GM21528 (cell line): ENCODE results near the gene C15orf40.

Experiments
- ATAC-seq: cut with Tn5 transposase; IDR thresholded peaks from one replicate; pipeline ENCODE4 v1.9.1; 2021; ENCODE audit warnings: mild to moderate bottlenecking, moderate library complexity; ENCODE audit not compliant: unreplicated experiment, low FRiP score

Gene C15orf40

GRCh38 chr15:82995076-82995475 lies 16.4 kb downstream of the C15orf40 start:
- no peak for ATAC-seq

GRCh38 chr15:82993144-82993543 lies 18.3 kb downstream of the C15orf40 start:
- no peak for ATAC-seq

GRCh38 chr15:82992436-82992998 lies 18.9 kb downstream of the C15orf40 start:
- no peak for ATAC-seq

- ATAC-seq: peak; percentile 39
Measured at GRCh38 chr15:82986442-82986780, 25.0 kb downstream of the C15orf40 start.

- ATAC-seq: peak; percentile 97
Measured at GRCh38 chr15:82985688-82986441, 25.6 kb downstream of the C15orf40 start, which contains the start of gene RAMAC. RAMAC (plus strand) TSS chr15:82986210; CDS start chr15:82989019, 2,809 bp downstream.

GRCh38 chr15:82980981-82981380 lies 30.5 kb downstream of the C15orf40 start:
- no peak for ATAC-seq

- no peak for ATAC-seq
Measured at GRCh38 chr15:82979726-82980125, 31.7 kb downstream of the C15orf40 start.

GRCh38 chr15:82978438-82978837 lies 33.0 kb downstream of the C15orf40 start:
- ATAC-seq: no peak

GRCh38 chr15:82977076-82977475 lies 34.4 kb downstream of the C15orf40 start:
- no peak for ATAC-seq

GRCh38 chr15:82972990-82973389 lies 38.4 kb downstream of the C15orf40 start:
- no peak for ATAC-seq

GRCh38 chr15:82971218-82971984 lies 40.0 kb downstream of the C15orf40 start:
- no peak for ATAC-seq

GRCh38 chr15:82970696-82971095 lies 40.7 kb downstream of the C15orf40 start:
- no peak for ATAC-seq

- ATAC-seq: no peak
Measured at GRCh38 chr15:82970078-82970686, 41.3 kb downstream of the C15orf40 start.

- no peak for ATAC-seq
Measured at GRCh38 chr15:82969353-82969752, 42.1 kb downstream of the C15orf40 start.

GRCh38 chr15:82968066-82968465 lies 43.4 kb downstream of the C15orf40 start:
- ATAC-seq: no peak

GRCh38 chr15:82966671-82967071 lies 44.8 kb downstream of the C15orf40 start:
- ATAC-seq: peak; percentile 82

- ATAC-seq: no peak
Measured at GRCh38 chr15:82964890-82965289, 46.5 kb downstream of the C15orf40 start.

GRCh38 chr15:82963471-82964341 lies 47.7 kb downstream of the C15orf40 start:
- no peak for ATAC-seq

GRCh38 chr15:82960766-82961165 lies 50.7 kb downstream of the C15orf40 start:
- ATAC-seq: no peak

- no peak for ATAC-seq
Measured at GRCh38 chr15:82959423-82959822, 52.0 kb downstream of the C15orf40 start.
